ENCODE data around the gene EDN2.

GRCh38 chr1:41434306-41434705 is 50.2 kb downstream of the EDN2 start:
- TF ChIP-seq EP300 (IDR thresholded peaks at IDR 0.05): no peak
- TF ChIP-seq CTCF (IDR thresholded peaks at IDR 0.05): no peak

Data from suprapubic skin (tissue), 3 donors.